GM12878 (cell line): Measurements from ENCODE around the gene ZNF628. TPM values are rescaled to one million over a fixed set of nuclear protein-coding genes. Genes with fewer than 3 reads are reported as not detected.

Experiments
- ATAC-seq: fragments of 200-7000 bp; cut with Tn5 transposase; 3 replicates; pipeline ENCODE4 v1.9.1; 2020; ENCODE audit warnings: mild to moderate bottlenecking, moderate library complexity
- Bru-seq: library from RNA; stranded (reverse); fragments of 400-500 nt; gene quantifications from one replicate; lab custom pipeline; 2021; lab: Mats Ljungman, UMichigan
- BruChase-seq, 2 experiments: library from RNA; stranded (reverse); fragments of 400-500 nt; gene quantifications; one replicate each; lab custom pipeline; 2021; lab: Mats Ljungman, UMichigan
- BruUV-seq: library from RNA; stranded (reverse); fragments of 400-500 nt; replicated peaks from 2 replicates; lab custom pipeline; 2021; lab: Mats Ljungman, UMichigan
- CTCF ChIA-PET: fragments of 300-600 bp; sonication (Branson Sonifier 250); formaldehyde crosslinking; extraction: SDS; loops from one replicate; lab custom pipeline; 2021; ENCODE audit warnings: inconsistent platforms; lab: Yijun Ruan, JAX
- POLR2A ChIA-PET: fragments of 350-600 bp; formaldehyde crosslinking; extraction: SDS; loops from one replicate; lab custom pipeline; 2021; ENCODE audit warnings: inconsistent platforms; lab: Charles Lee
- RAD21 ChIA-PET: fragments of 300-600 bp; sonication (Branson Sonifier 250); formaldehyde crosslinking; loops from one replicate; lab custom pipeline; 2023; ENCODE audit warnings: antibody characterized with exemption; ENCODE audit not compliant: unreplicated experiment; lab: Charles Lee
- SMC1A ChIA-PET: fragments of 300-600 bp; sonication (Branson Sonifier 250); formaldehyde crosslinking; loops from one replicate; lab custom pipeline; 2023; ENCODE audit not compliant: unreplicated experiment, uncharacterized antibody; lab: Charles Lee
- DNase-seq: peaks from one replicate; pipeline ENCODE4 v3.0.0-alpha.2; 2011; ENCODE audit warnings: low read depth, low spot score
- FAIRE-seq: peaks from 3 replicates; lab custom pipeline; 2011; peaks lifted over from hg19 to GRCh38; lab: Jason Lieb, UNC
- H2AFZ ChIP-seq: 2 replicates; pipeline ENCODE4 v1.6.0; 2011; ENCODE audit warnings: low read depth, low read length, control low read depth; ENCODE audit not compliant: control insufficient read depth
- H3K27ac ChIP-seq: 2 replicates; pipeline ENCODE4 v1.5.1; 2011; ENCODE audit warnings: control low read depth; ENCODE audit not compliant: control insufficient read depth, insufficient read depth
- H3K27me3 ChIP-seq, 2 experiments: replicated peaks in 1 of 2; 2 replicates each; pipeline versions ENCODE4 v1.6.0 to v1.6.1; 2011; ENCODE audit warnings: low read length in 1 of 2; ENCODE audit not compliant: control insufficient read depth in 2 of 2, insufficient read depth in 2 of 2
- H3K36me3 ChIP-seq, 2 experiments: 2 replicates each; pipeline ENCODE4 v1.5.1; 2011; ENCODE audit warnings: low read length in 1 of 2; ENCODE audit not compliant: control insufficient read depth in 2 of 2, insufficient read depth in 2 of 2
- H3K4me1 ChIP-seq: 2 replicates; pipeline ENCODE4 v1.6.1; 2011; ENCODE audit warnings: mild to moderate bottlenecking, low read length, moderate library complexity, mixed read lengths; ENCODE audit not compliant: control insufficient read depth, insufficient read depth
- H3K4me2 ChIP-seq: 2 replicates; pipeline ENCODE4 v1.6.0; 2011; ENCODE audit warnings: control low read depth; ENCODE audit not compliant: control insufficient read depth, insufficient read depth
- H3K4me3 ChIP-seq: fragments of 200-600 bp; sonication (generic); 2 replicates; pipeline ENCODE4 v1.5.1; 2016
- H3K79me2 ChIP-seq: 2 replicates; pipeline ENCODE4 v1.6.0; 2011; ENCODE audit warnings: low read length; ENCODE audit not compliant: control insufficient read depth, insufficient read depth
- H3K9ac ChIP-seq: 2 replicates; pipeline ENCODE4 v1.8.0; 2011; ENCODE audit warnings: low read length, control low read depth, mixed read lengths; ENCODE audit not compliant: control insufficient read depth, insufficient read depth
- H3K9me3 ChIP-seq: replicated peaks from 3 replicates; pipeline ENCODE4 v1.5.1; 2011; ENCODE audit warnings: mild to moderate bottlenecking, low read length; ENCODE audit not compliant: control insufficient read depth, insufficient read depth
- H4K20me1 ChIP-seq: 2 replicates; pipeline ENCODE4 v1.6.0; 2011; ENCODE audit not compliant: control insufficient read depth, insufficient read depth
- EZH2 ChIP-seq: IDR thresholded peaks from 2 replicates; pipeline ENCODE4 v1.6.1; 2012; ENCODE audit warnings: low read depth, mild to moderate bottlenecking, control low read depth, inconsistent platforms, low read length, borderline replicate concordance; ENCODE audit not compliant: control insufficient read depth
- GABPA ChIP-seq: IDR thresholded peaks from 2 replicates; pipeline ENCODE4 v1.6.1; 2014; ENCODE audit warnings: antibody characterized with exemption, low read depth, mild to moderate bottlenecking, inconsistent platforms
- HCFC1 ChIP-seq: fragments of 150-350 bp; IDR thresholded peaks from 2 replicates; pipeline ENCODE4 v1.6.1; 2014; ENCODE audit warnings: low read length
- MEF2B ChIP-seq: fragments of 450-650 bp; IDR thresholded peaks from 2 replicates; pipeline ENCODE4 v1.6.1; 2018; ENCODE audit warnings: mild to moderate bottlenecking, moderate library complexity; ENCODE audit not compliant: partially characterized antibody, poor library complexity, severe bottlenecking
- MTA3 ChIP-seq: IDR thresholded peaks from 2 replicates; pipeline ENCODE4 v1.6.1; 2012; ENCODE audit warnings: low read length, inconsistent platforms, borderline replicate concordance
- SMC3 ChIP-seq: IDR thresholded peaks from 2 replicates; pipeline ENCODE4 v1.6.1; 2011; ENCODE audit warnings: low read length, improper control_type of control experiment, borderline replicate concordance
- SREBF1 ChIP-seq: IDR thresholded peaks from 2 replicates; pipeline ENCODE4 v1.6.1; 2012; ENCODE audit warnings: mild to moderate bottlenecking, low read length
- SRF ChIP-seq, 2 experiments: IDR thresholded peaks; 2 replicates each; pipeline ENCODE4 v1.6.1; 2011; ENCODE audit warnings: low read depth in 2 of 2, low read length in 2 of 2, mild to moderate bottlenecking in 1 of 2, moderate library complexity in 1 of 2
- TCF3 ChIP-seq: IDR thresholded peaks from 2 replicates; pipeline ENCODE4 v1.6.1; 2012; ENCODE audit warnings: low read depth, mild to moderate bottlenecking, low read length, borderline replicate concordance; ENCODE audit not compliant: insufficient read depth
- USF1 ChIP-seq: IDR thresholded peaks from 2 replicates; pipeline ENCODE4 v1.6.1; 2011; ENCODE audit warnings: borderline replicate concordance, low read depth, mild to moderate bottlenecking, moderate library complexity, mixed read lengths, low read length; ENCODE audit not compliant: insufficient read depth; ENCODE audit errors: extremely low read length
- WRNIP1 ChIP-seq: IDR thresholded peaks from 2 replicates; pipeline ENCODE4 v1.6.1; 2011; ENCODE audit warnings: low read depth, low read length, improper control_type of control experiment, borderline replicate concordance
- ZNF592 ChIP-seq: fragments of 450-650 bp; IDR thresholded peaks from 2 replicates; pipeline ENCODE4 v1.6.1; 2017; ENCODE audit warnings: mild to moderate bottlenecking, moderate library complexity
- WGBS: methylation state at CpG from one replicate; pipeline ENCODE4 v1.1.6; 2016; ENCODE audit warnings: low lambda C conversion rate; ENCODE audit not compliant: insufficient replicate concordance, insufficient coverage; ENCODE audit errors: missing lambda C conversion rate; 5-methylcytosine and 5-hydroxymethylcytosine counted together
- in situ Hi-C: fragments of 300-500 bp; cut with MboI; formaldehyde crosslinking; loops from 9 replicates; pipeline ENCODE4 v1.14.3; 2018; ENCODE audit warnings: mixed read lengths
- intact Hi-C: fragments of 100-400 bp; cut with micrococcal nuclease; formaldehyde crosslinking; loops from one replicate; pipeline ENCODE4 v1.14.2; 2022; ENCODE audit not compliant: unreplicated experiment
- long read RNA-seq, 2 experiments: library from polyadenylated mRNA; unstranded; transcript quantifications; one replicate each; pipeline ENCODE4 v2.0.0, GENCODE V29; 2019 to 2020
- polyA minus RNA-seq, 3 experiments: library from RNA; depleted of rRNA, polyadenylated mRNA; stranded (reverse); fragments of >200 nt; gene quantifications; 2 replicates each; pipeline ENCODE4 v1.2.3, GENCODE V29; 2011
- polyA plus RNA-seq, 11 experiments: library from polyadenylated mRNA; depleted of rRNA in 4 of 11; unstranded in 6 of 11; stranded (reverse) in 5 of 11; fragments of >200 nt; fragmentation: Nextera tagmentation in 4 of 11; fragmentation: Illumina TruSeq in 1 of 11; extraction: Ambion mirVana in 4 of 11; extraction: Trizol in 1 of 11; gene quantifications; 1 replicate in 1 of 11; 2 replicates in 10 of 11; pipeline versions ENCODE4 v1.2.1 to v1.2.3, GENCODE V29; 2011 to 2016; ENCODE audit warnings: inconsistent platforms in 2 of 11, missing spikeins in 2 of 11, low read depth in 1 of 11
- total RNA-seq, 4 experiments: library from RNA; depleted of rRNA in 3 of 4; stranded (reverse); fragments of >200 nt in 3 of 4; fragmentation: Illumina TruSeq in 1 of 4; extraction: Trizol in 1 of 4; gene quantifications; 2 replicates each; pipeline versions ENCODE4 v1.2.1 to v1.2.3, GENCODE V29; 2013 to 2021

Gene ZNF628
- total RNA-seq (2013; cell fraction: nucleolus; rRNA removed) = 5.1 and 6.6 TPM in 2 replicates
- 1.3 and 1.6 TPM in 2 replicates for total RNA-seq (2014; rRNA removed)
- 0.18 and 0.31 TPM in 2 replicates for total RNA-seq (2014; rRNA removed; fragmentation: Illumina TruSeq; extraction: Trizol)
- total RNA-seq (2021) = 9.2 and 11.3 TPM in 2 replicates
- 1.6 TPM for polyA plus RNA-seq (2011; ENCODE audit: low read depth)
- 0.06 and 0.18 TPM in 2 replicates for polyA plus RNA-seq (2011; rRNA removed)
- polyA plus RNA-seq (2011; cell fraction: cytosol; rRNA removed) = 0.16 and 0.87 TPM in 2 replicates
- polyA plus RNA-seq (2011; cell fraction: nucleus; rRNA removed) = 2.8 and 4.7 TPM in 2 replicates
- polyA plus RNA-seq (2012) = 5.9 and 6.2 TPM in 2 replicates
- 0.04 TPM in 1 of 2 replicates, not detected in the other for polyA plus RNA-seq (2014; fragmentation: Illumina TruSeq; extraction: Trizol)
- polyA plus RNA-seq (2014; fragmentation: Nextera tagmentation; extraction: Ambion mirVana) = under 1 TPM in 1 of 2 experiments, not detected in 1; 0.04 TPM
- polyA plus RNA-seq (2014; rRNA removed) = 2.4 and 3.9 TPM in 2 replicates
- polyA plus RNA-seq (2016; fragmentation: Nextera tagmentation; extraction: Ambion mirVana) = 1 to 10 TPM; 1.6 to 1.7 TPM
- polyA minus RNA-seq (2011; rRNA and poly(A)+ RNA removed) = 0.29 and 0.77 TPM in 2 replicates
- 2.1 and 4.1 TPM in 2 replicates for polyA minus RNA-seq (2011; cell fraction: cytosol; rRNA and poly(A)+ RNA removed)
- 0.85 and 1.5 TPM in 2 replicates for polyA minus RNA-seq (2011; cell fraction: nucleus; rRNA and poly(A)+ RNA removed)
- percentile 67 among the genes with signal in this experiment for Bru-seq, nascent RNA
- percentile 52 among the genes with signal in this experiment for BruChase-seq, experiment 1, labeled RNA remaining after a 6-hour chase
- percentile 55 among the genes with signal in this experiment for BruChase-seq, experiment 2, labeled RNA remaining after a 2-hour chase
- long read RNA-seq, experiment 1 = 0 reads
- long read RNA-seq, experiment 2 = 0 reads

- in situ Hi-C loops = no loop called here
- TF ChIP-seq GABPA (no peak), EZH2 (no peak), HCFC1 (peak; percentile 95), MEF2B (peak; percentile 36), WRNIP1 (no peak), SMC3 (no peak), USF1 (no peak), MTA3 (no peak), SREBF1 (peak; percentile 79), TCF3 (no peak), ZNF592 (no peak), SRF (IDR thresholded peaks at IDR 0.05; ENCODE audit: low read depth in 2 of 2, low read length in 2 of 2) (0 out of 4 replicates have a peak, but pooled peaks of 1 of the 2 experiments have one; percentile 45)
These were observed at the start of gene ZNF628 for GRCh38 chr19:55476100-55476775. Gene ZNF628 (plus strand): TSS chr19:55476617. CDS start chr19:55479911, 3,294 bp downstream.

More at GRCh38 chr19:55476100-55476775, at the start of gene ZNF628:
- Histone ChIP-seq H3K4me3 (peak within 1 kb of the TSS; percentile 86), H3K27me3 (no peaks in the 10 kb centered on the region), H3K27ac (peak within 1 kb of the TSS; percentile 74), H3K4me2 (peak within 1 kb of the TSS; percentile 56), H3K4me1 (peaks cover 22% of the 10 kb centered on the region), H2AFZ (peak within 1 kb of the TSS; percentile 91), H3K9ac (peak within 1 kb of the TSS; percentile 77), H3K36me3 (peaks cover 0 to under 1% of the 10 kb centered on the region in 2 experiments; a peak in 1 of 4 replicates), H4K20me1 (no peaks in the 10 kb centered on the region), H3K9me3 (no peaks in the 10 kb centered on the region), H3K79me2 (peaks cover 6% of the 10 kb centered on the region)
- under 1% methylated on average over 46 of the region's 61 CpGs for WGBS
- ChIA-PET RAD21 (interaction anchor here (1.1 to 2.1 kb wide), 11 partner anchors 9 to 1339 kb away, joined by 3 to 21 read pairs (median 6); partner anchors contain the start of genes CCDC106, CNOT3, FIZ1 and HSPBP1), CTCF (interaction anchor here (0.6 to 3.7 kb wide), 9 partner anchors 9 to 215 kb away, joined by 3 to 34 read pairs (median 5); partner anchors contain the start of genes ISOC2, KMT5C and NAT14), POLR2A (interaction anchor here (0.6 to 2.4 kb wide), 17 partner anchors 9 to 260 kb away, joined by 3 to 14 read pairs (median 5); partner anchors contain the start of genes HSPBP1, ISOC2, KMT5C and PPP6R1), SMC1A (interaction anchor here (0.8 to 1.4 kb wide), 9 partner anchors 9 to 161 kb away, joined by 3 to 9 read pairs (median 4); partner anchors contain the start of genes FIZ1, ISOC2, NAT14 and ZNF524)
- intact Hi-C loops = no loop called here
- peak; percentile 83 for DNase-seq
- BruUV-seq = no TSS peak
- FAIRE-seq = peak; percentile 86
- peak; percentile 97 for ATAC-seq
